Mammary epithelial cell (primary cell): ENCODE data around the gene RPTOR.

Source experiments
- CTCF ChIP-seq, 2 donors: IDR thresholded peaks in 1 of 2; conservative IDR thresholded peaks in 1 of 2; 2 replicates each; pipeline ENCODE4 v1.5.1; 2011 to 2012; ENCODE audit warnings: inconsistent platforms in 2 of 2, low read length in 2 of 2, mild to moderate bottlenecking in 2 of 2, control low read depth in 1 of 2, low read depth in 1 of 2; ENCODE audit not compliant: insufficient read depth in 1 of 2; ENCODE audit errors: extremely low read depth in 1 of 2
- EZH2 ChIP-seq: IDR thresholded peaks from 2 replicates; pipeline ENCODE4 v1.6.1; 2012; ENCODE audit warnings: low read length, inconsistent platforms, borderline replicate concordance

GRCh38 chr17:80964859-80965580 lies 420.4 kb downstream of the RPTOR start:
- TF ChIP-seq CTCF (conservative IDR thresholded peaks at IDR 0.05 in 1 of 2, IDR thresholded peaks at IDR 0.05 in 1 of 2; ENCODE audit: extremely low read depth in 1 of 2, insufficient read depth in 1 of 2, low read depth in 1 of 2, low read length in 2 of 2) (no peak), EZH2 (no peak)
